Caki2 (cell line): ENCODE data around the gene SAP30BP. TPM values are rescaled to one million over a fixed set of nuclear protein-coding genes. Genes with fewer than 3 reads are reported as not detected.

Source experiments
- DNase-seq: peaks from one replicate; pipeline ENCODE4 v3.0.0-alpha.2; 2015; ENCODE audit warnings: low read depth
- in situ Hi-C: cut with HindIII; loops from 2 replicates; pipeline ENCODE4 v1.10.0; 2016; ENCODE audit warnings: low sequenced_read_pairs, low pct_unique_long_range_greater_than_20kb, mixed read lengths
- total RNA-seq: library from RNA; depleted of rRNA; stranded (reverse); fragments of >200 nt; shearing (Covaris generic); gene quantifications from 2 replicates; pipeline ENCODE4 v1.2.3, GENCODE V29; 2014; ENCODE audit warnings: low replicate concordance

Gene SAP30BP
- total RNA-seq, 1 experiment from 2014 or later, result 96.6 TPM

GRCh38 chr17:75697651-75698291 lies 30.6 kb downstream of the SAP30BP start:
- DNase-seq, result no peak
- in situ Hi-C loops, result no loop called here

GRCh38 chr17:75698659-75699058 lies 31.5 kb downstream of the SAP30BP start:
- peak; percentile 46 for DNase-seq
- in situ Hi-C loops, result no loop called here

- in situ Hi-C loops, result no loop called here
- DNase-seq, result no peak
These were observed 34.1 kb downstream of the SAP30BP start for GRCh38 chr17:75701288-75701687.

- in situ Hi-C loops, result no loop called here
- DNase-seq, result no peak
These were observed 36.1 kb downstream of the SAP30BP start for GRCh38 chr17:75703191-75703590.

- DNase-seq, result no peak
- in situ Hi-C loops, result no loop called here
These were observed 36.5 kb downstream of the SAP30BP start for GRCh38 chr17:75703591-75703990.

- in situ Hi-C loops, result no loop called here
These were observed 38.1 kb downstream of the SAP30BP start for GRCh38 chr17:75704963-75705875.

GRCh38 chr17:75706042-75706728 lies 39.0 kb downstream of the SAP30BP start:
- in situ Hi-C loops, result no loop called here
- no peak for DNase-seq

More at GRCh38 chr17:75704963-75705875, 38.1 kb downstream of the SAP30BP start:
- no peak for DNase-seq

GRCh38 chr17:75707079-75707571 lies 40.0 kb downstream of the SAP30BP start:
- DNase-seq, result peak; percentile 64
- in situ Hi-C loops, result no loop called here

GRCh38 chr17:75712446-75712845 lies 45.3 kb downstream of the SAP30BP start:
- in situ Hi-C loops, result no loop called here
- DNase-seq, result no peak

- in situ Hi-C loops, result no loop called here
- DNase-seq, result no peak
These were observed 52.6 kb downstream of the SAP30BP start for GRCh38 chr17:75719732-75720131.

GRCh38 chr17:75720656-75721462 lies 53.7 kb downstream of the SAP30BP start, which contains the start of gene ITGB4:
Gene ITGB4 (plus strand): TSS chr17:75721459. CDS start chr17:75724704, 3,245 bp downstream.
- DNase-seq, result peak; percentile 78
- in situ Hi-C loops, result no loop called here

GRCh38 chr17:75721463-75722011 lies 54.4 kb downstream of the SAP30BP start:
- DNase-seq, result no peak

GRCh38 chr17:75722076-75722475 lies 54.9 kb downstream of the SAP30BP start:
- DNase-seq, result no peak

More at GRCh38 chr17:75721463-75722011, 54.4 kb downstream of the SAP30BP start:
- in situ Hi-C loops, result no loop called here

GRCh38 chr17:75722542-75723095 lies 55.5 kb downstream of the SAP30BP start:
- in situ Hi-C loops, result no loop called here
- DNase-seq, result no peak

More at GRCh38 chr17:75722076-75722475, 54.9 kb downstream of the SAP30BP start:
- in situ Hi-C loops, result no loop called here

- in situ Hi-C loops, result no loop called here
- DNase-seq, result no peak
These were observed 56.2 kb downstream of the SAP30BP start for GRCh38 chr17:75723171-75723930.
